C1 segment of cervical spinal cord (tissue), 14 donors: ENCODE data around the gene XPO6.

ENCODE experiments used
- DNase-seq, 14 donors: peaks; one replicate each; lab custom pipeline; 2025; lab: John Stamatoyannopoulos, UW

The XPO6 gene

DNA sequence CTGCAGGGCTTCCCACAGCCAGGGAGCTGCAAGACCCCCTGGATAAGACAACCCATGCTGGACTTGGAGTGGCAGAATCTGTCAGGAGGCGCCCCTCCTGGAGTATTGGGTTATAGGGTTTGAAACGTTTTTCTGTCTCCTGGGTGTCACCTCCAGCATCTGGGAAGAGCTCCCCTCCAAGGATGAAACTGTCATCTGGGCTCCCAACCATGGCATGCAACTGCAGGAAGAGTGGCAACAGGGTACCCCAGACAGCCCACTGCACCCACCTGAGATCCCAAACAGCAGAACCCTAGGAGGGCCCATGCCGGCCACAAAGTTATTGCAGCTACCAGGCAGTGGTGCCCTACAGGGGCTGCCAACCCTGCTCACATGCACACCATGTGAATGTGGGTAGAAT, 147.6 kb downstream of the XPO6 start:
- DNase-seq: no peak

- no peak for DNase-seq
Measured at GRCh38 chr16:28063591-28064061, 148.1 kb downstream of the XPO6 start, which contains the start of gene GSG1L. Gene GSG1L (minus strand): TSS chr16:28063714. CDS start chr16:28063424, 290 bp downstream.

GRCh38 chr16:28062847-28063521, 148.8 kb downstream of the XPO6 start:
- no peak for DNase-seq

DNA sequence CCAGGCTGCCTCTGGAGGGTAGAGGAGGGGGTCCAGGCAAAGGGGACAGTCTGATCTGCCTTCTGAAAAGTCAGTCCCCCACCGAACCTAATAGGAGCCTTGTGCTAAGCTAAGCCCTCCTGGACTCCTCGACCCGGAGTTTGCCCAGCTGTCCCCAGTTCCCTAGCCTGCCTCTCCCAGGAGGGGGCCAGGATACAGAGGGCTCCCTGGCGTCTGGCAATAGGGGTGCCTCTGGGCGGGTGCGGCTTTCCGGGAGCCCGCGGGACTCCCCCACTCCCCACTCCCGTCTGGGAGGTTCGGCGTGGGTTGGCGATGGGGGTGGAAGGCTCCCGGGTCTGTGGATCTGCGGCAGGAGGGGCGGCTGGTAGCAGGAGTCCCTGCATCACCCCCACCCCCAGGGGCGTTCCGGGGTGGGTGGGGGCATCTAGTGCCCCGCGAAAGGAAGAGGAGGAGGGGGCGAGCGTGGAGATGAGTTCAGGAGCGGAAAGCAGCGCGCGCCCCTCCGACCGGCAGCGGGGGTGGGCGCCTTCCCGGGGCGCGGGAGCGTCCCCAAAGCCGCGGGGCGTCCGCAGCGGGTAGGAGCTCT, 149.4 kb downstream of the XPO6 start:
- no peak for DNase-seq

GRCh38 chr16:28061352-28062101, 150.2 kb downstream of the XPO6 start:
- DNase-seq: no peak

- DNase-seq: no peak
Measured at GRCh38 chr16:28059841-28060575, 151.8 kb downstream of the XPO6 start.

GRCh38 chr16:28058839-28059589, 152.8 kb downstream of the XPO6 start:
- no peak for DNase-seq

- DNase-seq: no peak
Measured at GRCh38 chr16:28057949-28058348, 153.8 kb downstream of the XPO6 start.

GRCh38 chr16:28053461-28053860, 158.3 kb downstream of the XPO6 start:
- no peak for DNase-seq

- no peak for DNase-seq
Measured at GRCh38 chr16:28052274-28053128, 159.3 kb downstream of the XPO6 start.

GRCh38 chr16:28051486-28051885, 160.3 kb downstream of the XPO6 start:
- DNase-seq: no peak
